GM18858 (cell line): ENCODE data around the gene ACVR1B.

ENCODE experiments used
- ATAC-seq: cut with Tn5 transposase; IDR thresholded peaks from one replicate; pipeline ENCODE4 v1.9.1; 2021; ENCODE audit not compliant: unreplicated experiment

The ACVR1B gene

GRCh38 chr12:52020539-52021336, 69.2 kb downstream of the ACVR1B start:
- no peak for ATAC-seq

GRCh38 chr12:52022841-52023181, 71.3 kb downstream of the ACVR1B start:
- no peak for ATAC-seq

GRCh38 chr12:52023182-52023975, 71.9 kb downstream of the ACVR1B start:
- no peak for ATAC-seq

GRCh38 chr12:52023976-52024688, 72.6 kb downstream of the ACVR1B start:
- no peak for ATAC-seq

GRCh38 chr12:52024845-52025230, 73.3 kb downstream of the ACVR1B start:
- ATAC-seq, result no peak

- ATAC-seq, result no peak
These were observed 74.8 kb downstream of the ACVR1B start for GRCh38 chr12:52026263-52026662.

GRCh38 chr12:52027085-52027843, 75.8 kb downstream of the ACVR1B start:
- no peak for ATAC-seq

- no peak for ATAC-seq
These were observed 78.2 kb downstream of the ACVR1B start for GRCh38 chr12:52029685-52030084.

GRCh38 chr12:52032446-52032803, 80.9 kb downstream of the ACVR1B start:
- no peak for ATAC-seq

- ATAC-seq, result peak; percentile 87
These were observed 81.4 kb downstream of the ACVR1B start for GRCh38 chr12:52032804-52033445.

GRCh38 chr12:52033446-52034140, 82.1 kb downstream of the ACVR1B start:
- no peak for ATAC-seq

- ATAC-seq, result no peak
These were observed 83.7 kb downstream of the ACVR1B start for GRCh38 chr12:52035190-52035589.

- no peak for ATAC-seq
These were observed 84.4 kb downstream of the ACVR1B start for GRCh38 chr12:52035926-52036325.

GRCh38 chr12:52036587-52037171, 85.2 kb downstream of the ACVR1B start:
- ATAC-seq, result no peak

GRCh38 chr12:52037248-52037861, 85.9 kb downstream of the ACVR1B start:
- ATAC-seq, result no peak

GRCh38 chr12:52038447-52038846, 86.9 kb downstream of the ACVR1B start:
- ATAC-seq, result no peak

GRCh38 chr12:52041035-52041434, 89.5 kb downstream of the ACVR1B start:
- no peak for ATAC-seq

- no peak for ATAC-seq
These were observed 90.2 kb downstream of the ACVR1B start for GRCh38 chr12:52041695-52042123.

- ATAC-seq, result no peak
These were observed 91.3 kb downstream of the ACVR1B start for GRCh38 chr12:52042706-52043385.
